ENCODE measurements around the gene MORN5. TPM values are rescaled to one million over a fixed set of nuclear protein-coding genes. Genes with fewer than 3 reads are reported as not detected.
A peak's percentile ranks its signal among the peaks of the same experiment; 100 is the strongest.

MORN5 gene
- polyA plus RNA-seq: 1.1 TPM in 1 of 2 replicates, not detected in the other
- polyA minus RNA-seq: not detected in 2 replicates

- Histone ChIP-seq H3K4me2 (ENCODE audit: low read length) (peak within 1 kb of the TSS; percentile 83), H3K9me3 (ENCODE audit: low read length) (no peaks in the 10 kb centered on the region), H3K9me2 (ENCODE audit: insufficient read depth, low read length) (no peaks in the 10 kb centered on the region), H4K20me1 (ENCODE audit: insufficient read depth) (no peaks in the 10 kb centered on the region), H2AFZ (ENCODE audit: low read depth, low read length) (peak within 1 kb of the TSS; percentile 74), H3K27ac (ENCODE audit: low read length) (peak within 1 kb of the TSS; percentile 66), H3K9ac (ENCODE audit: low read length) (peak within 1 kb of the TSS; percentile 87), H3K79me2 (replicated peaks; ENCODE audit: insufficient read depth, low read length) (peaks cover 35% of the 10 kb centered on the region), H3K27me3 (ENCODE audit: insufficient read depth, low read depth, low read length) (no peaks in the 10 kb centered on the region), H3K4me3 (ENCODE audit: low read length) (peak within 1 kb of the TSS; percentile 79), H3K36me3 (ENCODE audit: insufficient read depth, low read length) (no peaks in the 10 kb centered on the region), H3F3A (ENCODE audit: insufficient read depth, low read length, poor library complexity, severe bottlenecking) (no peaks in the 10 kb centered on the region)
- TF ChIP-seq SMC3 (conservative IDR thresholded peaks at IDR 0.05; ENCODE audit: poor library complexity): peak; percentile 23
- peak; percentile 52 for TF ChIP-seq TAF1 (IDR thresholded peaks at IDR 0.05; ENCODE audit: low read depth)
- TF ChIP-seq EP300 (conservative IDR thresholded peaks at IDR 0.05; ENCODE audit: poor library complexity, severe bottlenecking): no peak
- peak; percentile 63 for TF ChIP-seq MXI1 (conservative IDR thresholded peaks at IDR 0.05; ENCODE audit: poor library complexity, severe bottlenecking)
- TF ChIP-seq POLR2AphosphoS5 (IDR thresholded peaks at IDR 0.05): peak; percentile 96
- TF ChIP-seq, protein P1, sequence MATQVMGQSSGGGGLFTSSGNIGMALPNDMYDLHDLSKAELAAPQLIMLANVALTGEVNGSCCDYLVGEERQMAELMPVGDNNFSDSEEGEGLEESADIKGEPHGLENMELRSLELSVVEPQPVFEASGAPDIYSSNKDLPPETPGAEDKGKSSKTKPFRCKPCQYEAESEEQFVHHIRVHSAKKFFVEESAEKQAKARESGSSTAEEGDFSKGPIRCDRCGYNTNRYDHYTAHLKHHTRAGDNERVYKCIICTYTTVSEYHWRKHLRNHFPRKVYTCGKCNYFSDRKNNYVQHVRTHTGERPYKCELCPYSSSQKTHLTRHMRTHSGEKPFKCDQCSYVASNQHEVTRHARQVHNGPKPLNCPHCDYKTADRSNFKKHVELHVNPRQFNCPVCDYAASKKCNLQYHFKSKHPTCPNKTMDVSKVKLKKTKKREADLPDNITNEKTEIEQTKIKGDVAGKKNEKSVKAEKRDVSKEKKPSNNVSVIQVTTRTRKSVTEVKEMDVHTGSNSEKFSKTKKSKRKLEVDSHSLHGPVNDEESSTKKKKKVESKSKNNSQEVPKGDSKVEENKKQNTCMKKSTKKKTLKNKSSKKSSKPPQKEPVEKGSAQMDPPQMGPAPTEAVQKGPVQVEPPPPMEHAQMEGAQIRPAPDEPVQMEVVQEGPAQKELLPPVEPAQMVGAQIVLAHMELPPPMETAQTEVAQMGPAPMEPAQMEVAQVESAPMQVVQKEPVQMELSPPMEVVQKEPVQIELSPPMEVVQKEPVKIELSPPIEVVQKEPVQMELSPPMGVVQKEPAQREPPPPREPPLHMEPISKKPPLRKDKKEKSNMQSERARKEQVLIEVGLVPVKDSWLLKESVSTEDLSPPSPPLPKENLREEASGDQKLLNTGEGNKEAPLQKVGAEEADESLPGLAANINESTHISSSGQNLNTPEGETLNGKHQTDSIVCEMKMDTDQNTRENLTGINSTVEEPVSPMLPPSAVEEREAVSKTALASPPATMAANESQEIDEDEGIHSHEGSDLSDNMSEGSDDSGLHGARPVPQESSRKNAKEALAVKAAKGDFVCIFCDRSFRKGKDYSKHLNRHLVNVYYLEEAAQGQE (IDR thresholded peaks at IDR 0.05; ENCODE audit: borderline replicate concordance): peak; percentile 60
- TF ChIP-seq EZH2 (IDR thresholded peaks at IDR 0.05; ENCODE audit: borderline replicate concordance, insufficient read depth, low read length, poor library complexity, severe bottlenecking): no peak
- TF ChIP-seq CTCF (IDR thresholded peaks at IDR 0.05; ENCODE audit: poor library complexity, severe bottlenecking): peak; percentile 53
These were observed at the start of gene MORN5, which contains the start of gene NDUFA8 for GRCh38 chr9:122159026-122159924. TSS of gene MORN5 (plus strand) at chr9:122159908. CDS start at chr9:122159973, 65 bp downstream. TSS of gene NDUFA8 (minus strand) at chr9:122159779. CDS start at chr9:122159677, 102 bp downstream.

GRCh38 chr9:122110100-122110833 is 49.4 kb upstream of the MORN5 start:
- TF ChIP-seq POLR2AphosphoS5 (IDR thresholded peaks at IDR 0.05) (no peak), TAF1 (IDR thresholded peaks at IDR 0.05; ENCODE audit: low read depth) (no peak), EP300 (conservative IDR thresholded peaks at IDR 0.05; ENCODE audit: poor library complexity, severe bottlenecking) (no peak), SMC3 (conservative IDR thresholded peaks at IDR 0.05; ENCODE audit: poor library complexity) (no peak), EZH2 (IDR thresholded peaks at IDR 0.05; ENCODE audit: borderline replicate concordance, insufficient read depth, low read length, poor library complexity, severe bottlenecking) (no peak), MXI1 (conservative IDR thresholded peaks at IDR 0.05; ENCODE audit: poor library complexity, severe bottlenecking) (no peak), CTCF (IDR thresholded peaks at IDR 0.05; ENCODE audit: poor library complexity, severe bottlenecking) (no peak)
- TF ChIP-seq, protein P1 (IDR thresholded peaks at IDR 0.05; ENCODE audit: borderline replicate concordance): no peak
- Histone ChIP-seq H2AFZ (ENCODE audit: low read depth, low read length) (no peak overlapping the region), H3K36me3 (ENCODE audit: insufficient read depth, low read length) (no peaks in the 10 kb centered on the region), H3K27me3 (ENCODE audit: insufficient read depth, low read depth, low read length) (no peaks in the 10 kb centered on the region), H3K4me2 (ENCODE audit: low read length) (no peak overlapping the region), H3F3A (ENCODE audit: insufficient read depth, low read length, poor library complexity, severe bottlenecking) (no peaks in the 10 kb centered on the region), H3K9ac (ENCODE audit: low read length) (no peak overlapping the region), H3K79me2 (replicated peaks; ENCODE audit: insufficient read depth, low read length) (no peaks in the 10 kb centered on the region), H3K27ac (ENCODE audit: low read length) (no peak overlapping the region), H3K9me3 (ENCODE audit: low read length) (no peaks in the 10 kb centered on the region), H3K9me2 (ENCODE audit: insufficient read depth, low read length) (no peaks in the 10 kb centered on the region), H3K4me3 (ENCODE audit: low read length) (no peak overlapping the region), H4K20me1 (ENCODE audit: insufficient read depth) (no peaks in the 10 kb centered on the region)

Data from neural cell (in vitro differentiated cells).